ENCODE data around the gene MDFIC.

MDFIC gene

GRCh38 chr7:114956702-114957101 is 34.8 kb downstream of the MDFIC start:
- no peak for DNase-seq

- no peak for DNase-seq
These were observed 35.5 kb downstream of the MDFIC start for GRCh38 chr7:114957444-114957843.

- DNase-seq, result no peak
These were observed 38.0 kb downstream of the MDFIC start for GRCh38 chr7:114959931-114960330.

- DNase-seq, result no peak
These were observed 40.5 kb downstream of the MDFIC start for GRCh38 chr7:114962441-114962840.

DNA sequence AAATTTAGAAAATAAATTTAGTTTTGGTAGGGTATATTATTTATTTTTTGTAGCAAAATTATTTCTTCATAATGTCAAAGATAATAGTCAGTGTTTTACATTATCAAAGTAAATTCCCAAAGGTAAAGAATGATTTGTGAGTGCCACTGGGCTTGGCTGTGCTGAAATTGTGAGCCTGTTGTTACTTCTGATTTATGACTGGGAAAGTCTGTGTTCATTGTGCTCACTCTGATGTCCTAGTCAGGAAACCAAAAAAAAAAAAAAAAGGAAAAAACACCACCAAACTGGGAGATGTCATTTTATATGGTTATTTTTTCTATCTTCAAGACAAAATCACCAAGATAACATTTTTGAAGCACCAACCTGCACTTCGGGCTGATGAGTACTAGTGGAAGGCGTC is 44.3 kb downstream of the MDFIC start:
- DNase-seq, result no peak

GRCh38 chr7:114969096-114969495 is 47.2 kb downstream of the MDFIC start:
- DNase-seq, result no peak

- no peak for DNase-seq
These were observed 48.4 kb downstream of the MDFIC start for GRCh38 chr7:114970308-114970707.

DNA sequence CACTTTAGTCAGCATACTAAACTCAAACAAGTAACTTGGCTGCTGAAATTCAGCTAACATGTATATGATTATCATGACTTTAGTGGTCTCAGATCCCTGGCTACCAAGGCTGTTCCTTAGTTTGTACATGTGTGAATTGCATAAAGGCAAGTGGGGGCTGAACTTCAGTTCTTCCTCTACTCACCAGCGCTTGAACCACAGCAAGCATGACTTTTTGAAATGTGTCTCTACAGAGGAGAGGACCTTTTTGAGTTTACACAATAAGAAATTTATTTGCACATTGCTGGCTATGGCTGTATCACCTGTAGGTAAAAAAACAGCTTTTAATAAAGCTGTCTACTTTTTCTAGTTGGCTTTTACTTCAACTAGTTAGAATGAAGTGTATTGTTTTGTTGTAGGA is 48.8 kb downstream of the MDFIC start:
- no peak for DNase-seq

DNA sequence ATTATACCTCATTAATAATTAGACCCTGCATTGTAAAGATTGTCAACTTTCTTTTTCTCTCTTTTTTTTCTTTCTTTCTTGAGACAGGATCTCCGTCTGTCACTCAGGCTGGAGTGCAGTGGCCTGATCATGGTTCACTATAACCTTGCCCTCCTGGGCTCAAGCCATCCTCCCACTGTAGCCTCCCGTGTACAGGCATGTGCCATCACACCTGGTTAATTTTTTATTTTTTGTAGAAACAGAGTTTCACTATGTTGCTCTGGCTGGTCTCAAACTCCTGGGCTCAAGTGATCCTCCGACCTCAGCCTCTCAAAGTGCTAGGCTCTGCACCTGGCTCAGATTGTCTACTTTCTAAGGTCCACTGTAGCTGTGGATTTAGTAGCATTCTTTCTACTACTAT is 50.7 kb downstream of the MDFIC start:
- DNase-seq, result no peak

GRCh38 chr7:114973147-114973546 is 51.3 kb downstream of the MDFIC start:
- DNase-seq, result no peak

DNA sequence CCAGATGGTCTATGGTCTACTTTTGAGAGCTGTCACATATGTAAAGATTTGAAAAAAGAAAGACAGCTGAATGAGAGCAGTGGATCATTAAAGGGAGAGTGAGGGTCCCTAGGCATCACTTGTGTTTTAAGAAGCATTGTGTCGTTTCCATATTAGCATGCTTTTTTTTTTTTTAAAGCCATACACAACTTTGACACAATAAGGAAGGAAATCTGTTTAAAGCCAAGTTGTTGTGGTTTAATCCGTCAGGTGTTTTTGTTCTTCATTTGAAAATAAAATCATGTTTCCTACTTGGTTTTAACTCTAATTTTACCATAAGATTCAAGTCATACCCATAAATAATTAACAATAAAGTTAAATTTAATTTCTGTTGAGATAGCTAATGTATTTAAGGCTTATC is 53.5 kb downstream of the MDFIC start:
- no peak for DNase-seq

GRCh38 chr7:114976666-114977065 is 54.8 kb downstream of the MDFIC start:
- no peak for DNase-seq

DNA sequence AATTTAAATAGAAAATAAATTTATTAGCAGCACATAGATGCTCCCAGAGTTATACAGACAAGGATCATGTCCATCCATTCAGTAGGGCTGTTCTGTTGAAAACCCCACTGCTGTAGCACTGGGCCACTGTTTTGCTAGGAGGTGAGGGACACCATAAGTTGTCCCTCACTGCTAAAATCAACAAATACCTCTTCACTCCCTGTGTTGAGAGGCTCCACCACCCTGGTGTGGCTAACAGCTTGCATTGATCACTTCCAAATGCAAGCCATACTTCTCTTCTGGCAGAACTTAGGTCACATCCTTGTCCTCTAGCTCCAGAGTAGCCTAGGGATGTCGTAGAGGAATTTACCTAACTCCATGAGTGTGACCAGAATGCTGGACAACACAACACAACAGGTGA is 55.4 kb downstream of the MDFIC start:
- DNase-seq, result no peak

GRCh38 chr7:114979388-114979787 is 57.5 kb downstream of the MDFIC start:
- DNase-seq, result no peak

DNA sequence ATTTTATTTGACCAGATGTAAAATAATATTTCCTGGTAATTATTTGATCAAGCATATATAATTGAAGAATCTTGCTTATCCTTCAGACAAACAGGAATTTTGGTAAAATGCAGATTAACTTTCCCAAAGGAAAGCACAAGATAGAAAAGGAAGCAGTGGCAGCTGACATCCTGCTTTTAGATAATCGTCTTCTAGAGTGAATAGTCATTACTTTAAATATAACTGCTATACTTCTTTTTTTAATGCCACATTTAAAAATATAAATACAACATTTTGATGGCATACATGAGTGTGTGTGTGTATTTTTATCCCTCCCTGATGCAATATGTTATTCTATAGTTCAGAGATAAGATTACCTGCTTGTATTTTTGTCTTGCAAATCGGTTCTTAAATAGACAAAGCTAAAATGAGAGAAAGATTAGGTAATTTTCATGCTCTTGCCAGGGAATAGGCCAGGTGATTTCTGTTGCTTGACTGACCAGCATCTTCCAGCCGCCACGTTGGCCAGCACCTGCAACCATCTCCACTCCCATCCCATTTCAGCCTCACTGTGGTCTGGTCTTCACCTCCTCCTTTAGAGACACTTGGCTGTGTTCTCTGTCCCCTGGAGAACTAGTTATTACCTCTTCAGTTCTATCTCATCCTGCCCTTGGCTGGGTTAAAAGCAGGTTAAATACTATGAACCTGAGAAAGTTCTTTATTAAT is 58.1 kb downstream of the MDFIC start:
- no peak for DNase-seq

DNA sequence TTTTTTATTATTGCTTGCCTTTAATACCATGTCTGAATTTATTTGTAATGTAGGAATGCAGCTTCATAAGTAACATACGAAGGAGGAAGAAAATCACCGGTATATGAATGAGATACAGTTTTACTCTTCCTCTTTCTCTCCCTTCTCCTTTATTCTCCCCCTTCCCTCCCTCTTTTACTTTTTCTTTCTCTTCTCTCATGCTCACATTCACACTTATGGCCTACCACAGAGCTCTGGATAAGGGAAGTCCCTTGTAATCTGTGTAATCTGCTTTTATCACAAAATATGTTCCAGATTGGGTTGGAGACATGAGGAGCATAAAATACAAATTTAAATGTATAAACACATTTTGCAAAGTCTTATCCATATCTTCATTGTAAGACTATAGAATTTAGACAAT is 59.4 kb downstream of the MDFIC start:
- DNase-seq, result no peak

DNA sequence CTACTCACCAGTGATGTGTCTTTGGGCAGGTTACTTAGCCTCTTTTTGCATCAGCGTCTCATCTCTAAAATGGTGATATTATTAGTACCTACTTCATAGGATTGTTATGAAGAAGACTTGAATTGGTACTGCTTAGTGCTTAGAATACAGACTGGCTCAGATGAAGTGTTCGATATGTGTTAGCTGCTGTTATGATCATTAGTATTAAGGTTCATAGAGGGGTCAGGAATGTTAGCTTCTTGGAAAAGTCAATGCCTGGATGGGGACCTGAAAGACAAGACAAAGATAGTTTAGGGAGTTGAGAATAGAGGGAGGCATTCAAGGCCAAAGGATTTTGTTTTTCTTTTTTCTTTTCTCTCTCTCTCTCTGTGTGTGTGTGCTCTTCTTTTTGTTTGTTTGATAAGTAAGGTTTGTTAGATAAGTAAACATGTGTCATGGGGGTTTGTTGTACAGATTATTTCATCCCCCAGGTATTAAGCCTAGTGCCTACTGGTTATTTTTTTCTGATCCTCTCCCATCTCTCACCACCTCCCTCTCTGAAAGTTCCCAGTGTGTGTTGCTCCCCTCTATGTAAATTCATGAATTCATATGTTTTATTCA is 63.3 kb downstream of the MDFIC start:
- DNase-seq, result no peak

GRCh38 chr7:114986190-114987180 is 64.6 kb downstream of the MDFIC start:
- no peak for DNase-seq

- DNase-seq, result no peak
These were observed 66.1 kb downstream of the MDFIC start for GRCh38 chr7:114988026-114988425.

DNA sequence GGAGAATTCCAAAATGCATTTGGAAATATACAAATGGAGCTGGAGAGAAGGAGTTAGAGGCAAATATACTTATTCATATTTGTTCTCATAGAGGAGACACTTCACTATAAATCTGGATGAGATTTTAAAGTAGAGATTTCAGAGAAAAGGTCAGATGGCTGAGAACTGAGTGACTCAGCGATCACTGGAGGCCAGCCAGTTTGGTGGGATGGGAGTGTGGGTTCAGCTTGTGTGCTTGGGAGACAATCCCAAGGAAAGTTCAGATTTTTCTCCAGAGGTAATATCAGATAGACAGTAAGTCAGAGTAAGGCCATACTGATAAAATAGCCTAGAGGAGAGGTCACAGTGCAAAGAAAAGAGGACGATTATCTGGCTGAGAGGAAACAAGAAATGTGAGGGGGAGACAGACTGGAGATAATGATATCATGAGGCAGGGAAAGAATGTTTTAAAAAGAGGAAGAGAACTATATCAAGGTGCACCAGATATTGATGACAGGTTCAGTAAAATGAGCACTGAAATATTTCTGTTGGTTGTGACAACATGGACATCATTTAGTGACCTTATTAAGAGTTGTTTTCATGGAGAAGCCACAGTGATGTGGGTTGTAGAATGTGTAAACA is 67.0 kb downstream of the MDFIC start:
- no peak for DNase-seq

DNA sequence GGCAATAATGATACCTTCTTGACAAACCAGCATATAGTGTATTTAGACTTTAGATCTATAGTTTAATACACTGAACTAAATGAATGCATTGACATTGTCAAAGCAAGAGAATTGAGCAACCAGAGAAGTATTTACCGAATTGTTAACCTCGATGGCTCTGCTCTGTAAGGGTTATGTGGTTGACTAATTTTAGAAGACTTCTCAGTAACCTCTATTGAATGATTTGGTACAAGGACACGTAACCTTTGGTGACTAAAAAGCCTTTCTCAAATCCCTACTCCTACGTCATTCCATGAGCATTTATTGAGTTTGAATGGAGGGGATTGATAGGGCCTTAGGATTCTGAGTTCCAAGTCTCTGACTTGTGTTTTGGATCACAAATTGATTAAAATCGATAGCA is 67.6 kb downstream of the MDFIC start:
- no peak for DNase-seq

- DNase-seq, result no peak
These were observed 75.9 kb downstream of the MDFIC start for GRCh38 chr7:114997487-114998404.
